Inflammatory macrophage treated with lipopolysaccharide for 4 hours (primary cell): ENCODE results near the gene SNRK.
A peak's percentile ranks its signal among the peaks of the same experiment; 100 is the strongest.

Experiments used
- DNase-seq: peaks from one replicate; pipeline ENCODE4 v3.0.0-alpha.2; 2020

The SNRK gene

GRCh38 chr3:43309372-43310305, 23.3 kb downstream of the SNRK start:
- no peak for DNase-seq

GRCh38 chr3:43316783-43317460, 30.6 kb downstream of the SNRK start:
- DNase-seq = no peak

GRCh38 chr3:43317461-43318316, 31.3 kb downstream of the SNRK start:
- DNase-seq = no peak

GRCh38 chr3:43319376-43319775, 33.0 kb downstream of the SNRK start:
- DNase-seq = no peak

GRCh38 chr3:43319794-43320193, 33.5 kb downstream of the SNRK start:
- no peak for DNase-seq

- no peak for DNase-seq
Measured at GRCh38 chr3:43320288-43320687, 33.9 kb downstream of the SNRK start.

- no peak for DNase-seq
Measured at GRCh38 chr3:43323541-43323940, 37.2 kb downstream of the SNRK start.

- DNase-seq = peak; percentile 72
Measured at GRCh38 chr3:43326891-43327581, 40.7 kb downstream of the SNRK start.

GRCh38 chr3:43327582-43327979, 41.2 kb downstream of the SNRK start:
- peak; percentile 50 for DNase-seq

- DNase-seq = no peak
Measured at GRCh38 chr3:43328653-43329052, 42.3 kb downstream of the SNRK start.

GRCh38 chr3:43330981-43331380, 44.6 kb downstream of the SNRK start:
- no peak for DNase-seq

GRCh38 chr3:43331381-43331780, 45.0 kb downstream of the SNRK start:
- DNase-seq = peak; percentile 22

GRCh38 chr3:43334976-43335375, 48.6 kb downstream of the SNRK start:
- DNase-seq = peak; percentile 37

- DNase-seq = no peak
Measured at GRCh38 chr3:43335799-43336198, 49.5 kb downstream of the SNRK start.

GRCh38 chr3:43338295-43338694, 52.0 kb downstream of the SNRK start:
- no peak for DNase-seq

GRCh38 chr3:43340403-43340802, 54.1 kb downstream of the SNRK start:
- no peak for DNase-seq

GRCh38 chr3:43341788-43342187, 55.4 kb downstream of the SNRK start:
- no peak for DNase-seq

- no peak for DNase-seq
Measured at GRCh38 chr3:43343185-43343584, 56.8 kb downstream of the SNRK start.

- no peak for DNase-seq
Measured at GRCh38 chr3:43343815-43344214, 57.5 kb downstream of the SNRK start.

- DNase-seq = no peak
Measured at GRCh38 chr3:43344520-43344919, 58.2 kb downstream of the SNRK start.

GRCh38 chr3:43345246-43345645, 58.9 kb downstream of the SNRK start:
- DNase-seq = no peak

GRCh38 chr3:43345877-43346276, 59.5 kb downstream of the SNRK start:
- DNase-seq = no peak
